Activated naive CD4-positive, alpha-beta T cell treated with anti-CD3 and anti-CD28 coated beads, Interleukin-2, amount 50 U/mL, for 24 hours (primary cell): ENCODE results near the gene KLHDC4.
"Not testable (repeated sequence)": the region's sequence is repeated elsewhere in the genome, so short reads cannot be mapped to it uniquely, and the experiment has no call there.

Experiments used
- H3K27ac Mint-ChIP-seq: one replicate; pipeline ENCODE4 v1.8.0; 2021; ENCODE audit warnings: mild to moderate bottlenecking, mixed read lengths
- H3K27me3 Mint-ChIP-seq: one replicate; pipeline ENCODE4 v1.8.0; 2021; ENCODE audit warnings: mixed read lengths
- H3K36me3 Mint-ChIP-seq: one replicate; pipeline ENCODE4 v1.8.0; 2021; ENCODE audit warnings: mixed read lengths
- H3K4me1 Mint-ChIP-seq: one replicate; pipeline ENCODE4 v1.8.0; 2021; ENCODE audit warnings: mixed read lengths
- H3K4me3 Mint-ChIP-seq: one replicate; pipeline ENCODE4 v1.8.0; 2021; ENCODE audit warnings: mild to moderate bottlenecking, mixed read lengths
- H3K9me3 Mint-ChIP-seq: one replicate; pipeline ENCODE4 v1.8.0; 2021; ENCODE audit warnings: mixed read lengths

KLHDC4 gene

DNA sequence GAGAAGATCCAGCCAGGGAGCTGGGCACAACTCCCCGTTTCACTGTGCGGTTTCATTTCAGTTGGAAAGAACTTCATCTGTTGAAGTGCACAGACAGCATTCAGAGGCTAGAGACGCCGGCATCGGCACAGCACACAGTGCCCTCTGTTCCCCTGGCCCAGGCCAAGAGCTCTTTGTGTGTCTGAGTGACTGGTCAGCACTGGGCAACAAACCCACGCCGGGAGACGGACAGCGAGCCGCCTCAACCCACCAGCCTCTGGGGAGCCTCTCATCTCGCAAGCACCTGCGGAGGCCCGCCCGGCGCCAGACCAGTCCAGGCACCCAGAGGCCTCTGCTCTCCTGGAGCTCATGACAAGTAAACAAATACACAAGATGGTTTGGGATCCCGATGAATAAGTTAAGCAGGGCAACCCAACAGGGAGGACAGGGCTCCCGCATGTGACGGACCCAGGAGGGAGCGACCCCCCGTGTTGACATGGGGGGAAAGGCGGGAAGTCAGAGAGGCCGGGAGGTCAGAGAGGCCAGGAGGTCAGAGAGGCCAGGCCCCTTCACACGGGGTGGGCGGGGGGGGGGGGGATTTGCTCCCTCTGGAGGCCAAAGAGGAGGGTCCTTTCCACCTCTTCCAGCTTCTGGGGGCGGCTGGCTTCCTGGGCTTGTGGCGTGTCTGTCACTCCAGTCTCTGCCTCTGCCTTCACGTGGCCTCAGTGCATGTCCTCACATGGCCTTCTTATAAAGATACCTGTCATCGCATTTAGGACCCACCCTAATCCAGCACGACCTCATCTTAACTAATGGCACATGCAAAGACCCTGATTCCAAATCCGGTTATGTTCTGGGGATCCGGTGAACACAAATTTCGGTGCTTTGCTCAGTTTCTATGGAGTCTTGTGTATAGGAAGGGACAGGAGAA lies 25.8 kb upstream of the KLHDC4 start:
- no peak overlapping the region for H3K4me3 Mint-ChIP-seq
- H3K9me3 Mint-ChIP-seq: no peaks in the 10 kb centered on the region
- H3K27ac Mint-ChIP-seq: no peak overlapping the region
- H3K27me3 Mint-ChIP-seq: no peaks in the 10 kb centered on the region
- H3K4me1 Mint-ChIP-seq: no peaks in the 10 kb centered on the region
- H3K36me3 Mint-ChIP-seq: no peaks in the 10 kb centered on the region

DNA sequence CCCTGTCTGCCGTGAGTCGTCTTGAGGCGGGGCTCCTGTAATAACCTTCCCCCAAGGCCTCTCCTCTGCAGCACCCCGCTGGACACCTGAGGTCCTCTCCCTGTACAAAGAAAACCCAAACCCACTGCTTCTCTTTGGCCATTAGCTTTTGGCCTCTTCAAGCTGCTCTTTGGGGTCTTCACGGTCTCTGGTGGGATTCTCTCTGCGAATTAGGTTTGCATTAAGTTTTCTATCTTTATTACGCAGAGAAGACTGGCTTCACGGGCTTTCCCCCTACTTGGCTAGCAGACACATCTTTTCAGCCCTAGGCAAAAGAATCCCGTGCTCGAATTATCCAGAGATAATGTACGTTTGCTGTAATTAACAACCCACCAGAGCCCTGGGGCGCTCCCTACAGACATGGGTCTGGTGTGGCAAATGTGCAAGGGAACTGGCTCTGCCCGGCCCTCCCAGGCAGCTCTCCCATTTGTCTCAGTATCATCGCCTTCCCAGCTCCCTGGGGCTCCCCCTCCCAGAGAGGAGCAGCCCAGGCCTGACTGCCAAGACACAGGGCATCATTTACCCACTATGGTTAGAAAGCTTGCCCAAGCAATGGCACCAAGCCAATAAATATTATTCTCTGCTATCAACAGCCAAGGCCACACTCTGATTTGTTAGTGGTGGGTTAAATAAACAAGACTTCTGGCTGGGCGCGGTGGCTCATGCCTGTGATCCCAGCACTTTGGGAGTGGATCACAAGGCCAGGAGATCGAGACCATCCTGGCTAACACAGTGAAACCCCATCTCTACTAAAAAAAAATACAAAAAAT lies 24.7 kb upstream of the KLHDC4 start:
- Mint-ChIP-seq H3K9me3 (no peaks in the 10 kb centered on the region), H3K36me3 (no peaks in the 10 kb centered on the region), H3K4me1 (no peaks in the 10 kb centered on the region), H3K27me3 (no peaks in the 10 kb centered on the region), H3K27ac (no peak overlapping the region), H3K4me3 (no peak overlapping the region)

DNA sequence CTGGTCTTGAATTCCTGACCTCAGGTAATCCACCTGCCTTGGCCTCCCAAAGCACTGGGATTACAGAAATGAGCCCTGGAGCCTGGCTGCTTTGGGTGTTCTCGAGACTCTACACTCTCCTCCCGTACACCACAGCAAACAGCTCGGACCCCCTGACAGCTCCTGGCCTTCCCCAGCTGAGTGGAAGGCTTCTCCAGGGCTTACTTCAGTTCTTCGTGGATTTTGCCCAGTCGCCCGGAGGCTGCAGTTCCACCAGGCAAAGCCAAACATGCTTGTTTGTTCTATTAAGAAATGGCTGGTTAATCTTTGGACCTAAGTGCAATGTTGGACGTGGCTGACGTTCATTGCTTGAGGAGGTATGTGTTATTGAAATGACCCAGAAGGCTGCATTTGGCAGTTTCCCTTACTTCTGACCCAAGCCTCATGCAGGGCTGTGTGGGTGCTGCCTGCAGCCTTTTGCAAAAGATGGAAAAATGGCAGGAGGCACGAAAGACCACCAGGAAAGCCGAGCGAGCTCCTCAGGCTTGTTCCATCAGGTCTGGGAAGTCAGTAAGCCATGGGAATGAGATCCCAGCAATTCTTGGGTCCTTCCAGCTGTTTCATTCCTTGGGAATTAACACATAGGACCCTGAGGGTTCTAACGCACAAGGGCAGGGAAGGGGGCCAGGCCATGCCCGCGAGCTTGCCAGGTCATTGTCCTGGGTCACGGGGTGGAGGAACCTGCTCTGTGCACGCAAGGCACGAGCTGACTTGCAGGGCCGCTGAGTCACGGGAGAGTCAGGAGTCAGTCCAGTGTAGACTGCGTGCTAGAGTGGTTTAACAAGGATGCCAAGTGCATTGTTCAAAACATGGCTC lies 23.9 kb upstream of the KLHDC4 start:
- Mint-ChIP-seq H3K27ac (no peak overlapping the region), H3K4me3 (no peak overlapping the region), H3K36me3 (no peaks in the 10 kb centered on the region), H3K27me3 (no peaks in the 10 kb centered on the region), H3K4me1 (no peaks in the 10 kb centered on the region), H3K9me3 (no peaks in the 10 kb centered on the region)

DNA sequence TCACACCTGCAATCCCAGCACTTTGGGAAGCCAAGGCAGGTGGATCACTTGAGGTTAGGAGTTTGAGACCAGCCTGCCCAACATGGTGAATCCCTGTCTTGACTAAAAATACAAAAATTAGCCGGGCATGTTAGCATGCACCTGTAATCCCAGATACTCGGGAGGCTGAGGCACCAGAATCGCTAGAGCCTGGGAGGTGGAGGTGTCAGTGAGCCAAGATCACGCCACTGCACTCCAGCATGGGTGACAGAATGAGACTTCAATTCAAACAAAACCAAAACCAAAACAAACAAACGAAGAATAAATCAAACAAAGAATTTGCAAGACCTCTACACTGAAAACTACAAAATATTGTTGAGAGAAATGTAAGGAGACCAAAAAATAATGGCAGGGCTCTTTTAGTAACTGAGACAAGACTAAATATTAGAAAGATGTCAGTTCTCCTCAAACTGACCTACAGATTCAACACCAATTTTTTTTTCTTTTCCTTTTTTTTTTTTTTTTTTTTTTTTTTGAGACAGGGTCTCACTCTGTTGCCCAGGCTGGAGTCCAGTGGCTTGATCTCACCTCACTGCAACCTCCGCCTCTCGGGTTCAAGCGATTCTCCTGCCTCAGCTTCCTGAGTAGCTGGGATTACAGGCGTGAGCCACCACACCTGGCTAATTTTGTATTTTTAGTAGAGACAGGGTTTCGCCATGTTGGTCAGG lies 23.1 kb upstream of the KLHDC4 start:
- not testable (repeated sequence) for H3K4me1 Mint-ChIP-seq, H3K9me3 Mint-ChIP-seq, H3K4me3 Mint-ChIP-seq, H3K27ac Mint-ChIP-seq, H3K27me3 Mint-ChIP-seq, H3K36me3 Mint-ChIP-seq

DNA sequence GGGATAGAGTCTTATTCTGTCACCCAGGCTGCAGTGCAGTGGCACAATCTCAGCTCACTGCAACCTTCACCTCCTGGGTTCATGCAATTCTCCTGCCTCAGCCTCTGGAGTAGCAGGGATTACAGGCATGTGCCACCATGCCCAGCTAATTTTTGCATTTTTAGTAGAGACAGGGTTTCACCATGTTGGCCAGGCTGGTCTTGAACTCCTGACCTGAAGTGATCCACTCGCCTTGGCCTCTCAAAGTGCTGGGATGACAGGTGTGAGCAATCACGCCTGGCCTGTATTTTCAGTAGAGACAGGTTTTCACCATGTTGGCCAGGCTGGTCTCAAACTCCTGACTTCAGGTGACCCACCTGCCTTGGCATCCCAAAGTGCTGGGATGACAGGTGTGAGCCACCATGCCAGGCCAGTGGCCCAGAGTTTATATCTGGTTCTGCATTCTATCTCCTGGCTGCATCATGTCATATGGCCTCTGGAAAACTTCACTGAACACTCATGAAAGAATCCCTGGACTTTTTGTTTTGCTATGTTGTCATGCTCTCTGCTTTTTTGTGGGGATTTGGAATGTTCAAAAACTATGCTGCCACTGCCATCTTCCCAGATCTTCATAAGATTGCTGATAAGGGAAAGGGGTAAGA lies 21.8 kb upstream of the KLHDC4 start:
- H3K36me3 Mint-ChIP-seq, H3K27ac Mint-ChIP-seq, H3K9me3 Mint-ChIP-seq, H3K4me1 Mint-ChIP-seq, H3K27me3 Mint-ChIP-seq, H3K4me3 Mint-ChIP-seq: not testable (repeated sequence)

DNA sequence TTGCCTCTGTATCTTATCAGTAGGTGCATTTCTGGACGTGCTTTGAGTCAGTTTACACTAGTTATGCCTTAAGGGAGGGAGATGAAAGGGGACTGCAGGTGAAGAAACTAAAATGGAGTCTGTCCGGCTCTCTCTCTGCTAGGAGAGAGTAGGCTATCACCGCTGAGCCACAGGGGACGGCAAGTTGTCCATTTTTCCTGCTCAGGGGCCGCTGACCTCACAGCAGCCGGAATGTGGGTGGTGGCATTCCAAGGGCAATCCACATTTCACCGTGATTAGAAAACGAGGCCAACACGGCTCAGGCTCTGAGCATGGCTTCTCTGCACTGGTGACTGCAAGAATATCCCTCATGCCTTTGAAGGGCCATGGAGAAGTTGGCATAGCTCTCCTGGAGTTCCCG lies 19.0 kb upstream of the KLHDC4 start:
- no peaks in the 10 kb centered on the region for H3K36me3 Mint-ChIP-seq
- no peak overlapping the region for H3K4me3 Mint-ChIP-seq
- no peak overlapping the region for H3K27ac Mint-ChIP-seq
- H3K4me1 Mint-ChIP-seq: peaks cover 21% of the 10 kb centered on the region
- no peaks in the 10 kb centered on the region for H3K9me3 Mint-ChIP-seq
- no peaks in the 10 kb centered on the region for H3K27me3 Mint-ChIP-seq

DNA sequence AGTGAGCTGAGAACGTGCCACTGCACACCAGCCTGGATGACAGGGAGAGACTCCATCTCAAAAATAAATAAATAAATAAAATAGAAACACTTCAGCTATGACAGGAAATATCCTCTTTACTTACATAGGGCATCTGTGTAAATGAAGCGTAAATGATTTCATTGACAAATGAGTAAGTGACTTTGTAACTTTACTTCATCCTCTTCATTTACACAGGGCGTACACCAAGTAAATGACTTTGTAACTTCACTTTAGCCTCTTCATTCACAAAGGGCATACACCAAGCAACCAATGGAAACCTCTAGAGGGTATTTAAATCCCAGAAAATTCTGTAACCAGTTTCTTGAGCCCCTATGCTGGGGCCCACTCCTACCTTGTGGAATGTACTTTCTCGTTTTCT lies 16.2 kb upstream of the KLHDC4 start:
- Mint-ChIP-seq H3K4me1 (peaks cover 43% of the 10 kb centered on the region), H3K9me3 (no peaks in the 10 kb centered on the region), H3K4me3 (no peak overlapping the region), H3K27me3 (no peaks in the 10 kb centered on the region), H3K27ac (peak overlapping the region; percentile 30), H3K36me3 (no peaks in the 10 kb centered on the region)

DNA sequence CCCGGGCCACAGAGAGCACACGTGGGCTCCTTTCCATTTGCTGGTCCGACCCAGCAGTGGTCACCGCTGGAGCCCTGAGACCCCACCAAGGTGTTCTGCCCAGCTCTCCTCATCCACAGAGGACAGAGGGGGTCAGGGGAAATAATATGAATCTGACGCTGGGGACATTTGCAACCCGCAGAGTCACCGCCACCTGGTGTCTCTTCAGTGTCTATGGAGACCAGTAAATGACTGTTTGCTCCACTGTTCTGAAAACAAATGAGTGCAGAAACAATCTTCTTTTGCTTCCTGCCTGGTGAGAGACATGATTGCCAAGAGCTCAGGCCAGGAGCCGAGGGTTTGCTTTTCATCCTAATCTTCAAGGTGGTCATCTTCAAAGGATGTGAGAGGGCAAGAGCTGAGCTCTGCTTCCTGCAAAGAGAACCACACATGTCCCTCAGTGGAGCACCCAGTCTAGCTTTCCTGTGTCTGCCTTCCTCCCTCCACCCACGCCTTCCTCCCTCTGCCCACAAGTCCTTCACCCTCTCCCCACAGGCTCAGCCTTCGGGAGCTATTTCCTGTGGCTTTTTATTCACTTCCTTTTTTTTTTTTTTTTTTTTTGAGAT lies 14.7 kb upstream of the KLHDC4 start:
- H3K36me3 Mint-ChIP-seq: no peaks in the 10 kb centered on the region
- H3K4me3 Mint-ChIP-seq: peak overlapping the region; percentile 77
- no peaks in the 10 kb centered on the region for H3K27me3 Mint-ChIP-seq
- peak overlapping the region; percentile 91 for H3K27ac Mint-ChIP-seq
- peaks cover 43% of the 10 kb centered on the region for H3K4me1 Mint-ChIP-seq
- no peaks in the 10 kb centered on the region for H3K9me3 Mint-ChIP-seq

DNA sequence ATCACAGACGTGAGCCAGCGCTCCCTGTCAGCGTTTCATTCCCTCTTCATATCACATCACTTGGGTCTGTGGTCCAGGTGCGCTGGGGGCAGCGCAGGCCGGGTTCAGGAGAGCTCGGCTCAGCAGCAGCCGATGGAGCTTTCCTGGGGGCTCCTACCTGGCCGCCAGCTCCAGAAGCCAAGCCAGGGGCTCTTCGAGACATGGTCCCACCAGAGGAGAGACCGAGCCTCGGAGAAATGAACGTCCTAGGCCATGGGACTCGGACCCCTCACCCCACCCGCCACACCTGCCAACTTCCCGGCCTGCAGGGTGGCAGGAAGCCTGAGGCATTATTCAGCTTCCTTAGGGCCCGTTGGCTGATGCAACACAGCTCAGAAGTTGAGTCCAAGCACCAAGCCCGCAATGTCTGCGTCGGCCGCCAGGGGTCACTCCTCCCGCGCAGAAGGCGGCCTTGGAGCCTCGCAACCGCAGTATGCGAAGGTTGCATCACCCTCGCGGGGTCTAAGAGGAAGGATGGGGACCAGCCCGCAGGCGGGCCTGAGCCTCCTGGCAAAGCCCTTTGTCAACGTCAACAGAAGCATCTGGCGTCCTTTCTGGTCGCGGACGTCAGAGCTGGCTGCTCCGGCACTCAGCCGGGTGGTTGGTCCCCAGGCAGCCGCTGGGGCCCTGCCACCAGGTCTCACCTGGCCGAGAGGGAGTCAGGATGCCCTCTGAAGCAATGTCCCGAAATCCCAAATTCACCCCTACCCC lies 13.2 kb upstream of the KLHDC4 start:
- H3K27me3 Mint-ChIP-seq: no peaks in the 10 kb centered on the region
- H3K27ac Mint-ChIP-seq: peak overlapping the region; percentile 99
- peaks cover 43% of the 10 kb centered on the region for H3K4me1 Mint-ChIP-seq
- H3K36me3 Mint-ChIP-seq: no peaks in the 10 kb centered on the region
- H3K4me3 Mint-ChIP-seq: peak overlapping the region; percentile 64
- no peaks in the 10 kb centered on the region for H3K9me3 Mint-ChIP-seq

DNA sequence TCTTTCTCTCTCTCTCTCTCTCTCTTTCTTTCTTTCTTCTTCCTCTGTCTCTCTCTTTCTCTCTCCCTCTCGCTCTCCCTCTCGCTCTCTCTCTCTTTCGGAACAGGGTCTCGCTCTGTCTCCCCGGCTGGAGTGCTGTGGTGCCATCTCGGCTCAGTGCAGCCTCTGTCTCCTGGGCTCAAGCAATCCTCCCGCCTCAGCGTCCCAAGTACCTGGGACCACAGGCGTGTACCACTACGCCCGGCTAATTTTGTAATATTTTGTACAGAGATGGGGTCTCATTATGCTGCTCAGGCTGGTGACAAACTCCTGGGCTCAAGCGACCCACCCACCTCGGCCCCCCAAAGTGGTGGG lies 12.7 kb upstream of the KLHDC4 start:
- no peaks in the 10 kb centered on the region for H3K9me3 Mint-ChIP-seq
- H3K27ac Mint-ChIP-seq: peak overlapping the region; percentile 99
- no peaks in the 10 kb centered on the region for H3K27me3 Mint-ChIP-seq
- peaks cover 43% of the 10 kb centered on the region for H3K4me1 Mint-ChIP-seq
- no peaks in the 10 kb centered on the region for H3K36me3 Mint-ChIP-seq
- peak overlapping the region; percentile 64 for H3K4me3 Mint-ChIP-seq

DNA sequence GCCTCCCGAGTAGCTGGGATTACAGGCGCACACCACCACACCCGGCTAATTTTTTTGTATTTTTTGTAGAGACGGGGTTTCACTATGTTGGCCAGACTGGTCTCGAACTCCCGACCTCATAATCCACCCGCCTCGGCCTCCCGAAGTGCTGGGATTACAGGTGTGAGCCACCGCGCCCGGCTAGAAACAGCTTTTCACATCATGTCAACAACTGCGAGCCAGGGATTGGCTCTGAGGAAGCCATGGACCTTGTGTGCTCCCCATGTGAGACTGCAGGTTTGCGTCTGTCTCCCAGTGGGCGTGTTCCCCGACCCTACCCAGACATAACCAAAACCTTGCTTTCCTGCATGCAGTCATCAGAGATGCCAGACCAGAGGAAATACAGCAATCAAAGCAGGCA lies 8.1 kb upstream of the KLHDC4 start:
- H3K9me3 Mint-ChIP-seq, H3K27ac Mint-ChIP-seq, H3K27me3 Mint-ChIP-seq, H3K4me3 Mint-ChIP-seq, H3K36me3 Mint-ChIP-seq: not testable (repeated sequence)
- peaks cover 18% of the 10 kb centered on the region for H3K4me1 Mint-ChIP-seq

DNA sequence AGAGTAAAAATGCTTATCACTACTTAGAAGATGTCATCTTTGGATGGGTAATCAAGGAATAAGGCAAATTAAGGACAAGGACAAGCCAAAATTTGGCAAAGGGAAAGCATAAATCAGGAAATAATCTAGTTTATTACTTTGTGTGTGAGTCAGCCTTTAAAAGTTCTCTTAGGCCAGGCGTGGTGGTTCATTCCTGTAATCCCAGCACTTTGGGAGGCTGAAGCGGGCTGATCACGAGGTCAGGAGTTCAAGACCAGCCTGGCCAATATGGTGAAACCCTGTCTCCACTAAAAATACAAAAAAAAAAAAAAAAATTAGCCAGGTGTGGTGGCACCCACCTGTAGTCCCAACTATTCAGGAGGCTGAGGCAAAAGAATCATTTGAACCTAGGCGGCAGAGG lies 1.7 kb upstream of the KLHDC4 start:
- not testable (repeated sequence) for H3K27ac Mint-ChIP-seq, H3K9me3 Mint-ChIP-seq, H3K36me3 Mint-ChIP-seq, H3K27me3 Mint-ChIP-seq
- H3K4me1 Mint-ChIP-seq: peaks cover 30% of the 10 kb centered on the region
- peak overlapping the region; percentile 45 for H3K4me3 Mint-ChIP-seq

DNA sequence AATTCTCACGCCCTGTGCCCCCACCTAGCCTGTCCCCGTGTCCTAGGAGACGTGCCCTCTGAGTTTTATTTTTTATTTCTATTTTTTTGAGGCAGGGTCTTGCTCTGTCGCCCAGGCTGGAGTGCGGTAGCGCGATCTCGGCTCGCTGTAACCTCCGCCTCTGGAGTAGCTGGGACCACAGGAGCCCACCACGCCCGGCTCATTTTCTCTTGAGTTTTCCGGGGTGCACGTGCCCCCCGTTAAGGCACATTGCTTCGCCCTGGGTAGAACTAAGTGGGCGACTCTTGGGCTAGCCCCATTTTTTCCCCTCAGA lies 655 bp upstream of the KLHDC4 start:
- Mint-ChIP-seq H3K4me1 (peaks cover 40% of the 10 kb centered on the region), H3K27ac (peak overlapping the region; percentile 99), H3K27me3 (no peaks in the 10 kb centered on the region), H3K4me3 (peak overlapping the region; percentile 99), H3K36me3 (peaks cover 12% of the 10 kb centered on the region), H3K9me3 (no peaks in the 10 kb centered on the region)

DNA sequence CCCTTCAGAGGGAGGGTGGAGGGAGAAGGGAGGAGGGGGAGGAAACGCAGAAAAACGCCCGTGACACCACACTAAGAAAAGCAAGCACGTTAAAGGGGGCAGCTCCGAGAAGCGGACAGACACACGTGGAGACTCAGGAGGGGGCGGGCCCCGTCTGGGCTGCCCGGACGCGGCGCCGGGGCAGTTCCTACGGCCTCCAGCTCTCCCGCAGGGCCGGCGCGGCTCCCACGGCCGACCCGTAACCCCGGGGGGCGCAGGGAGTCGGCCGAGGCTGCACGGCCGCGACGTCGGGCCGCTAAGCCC lies 362 bp downstream of the KLHDC4 start:
- peak overlapping the region; percentile 86 for H3K27ac Mint-ChIP-seq
- H3K27me3 Mint-ChIP-seq: no peaks in the 10 kb centered on the region
- peaks cover 12% of the 10 kb centered on the region for H3K36me3 Mint-ChIP-seq
- H3K4me1 Mint-ChIP-seq: peaks cover 47% of the 10 kb centered on the region
- peak overlapping the region; percentile 99 for H3K4me3 Mint-ChIP-seq
- no peaks in the 10 kb centered on the region for H3K9me3 Mint-ChIP-seq
